ENCODE data around the gene LIMS2.

The LIMS2 gene

GRCh38 chr2:127589358-127589757, 86.0 kb downstream of the LIMS2 start:
- H3K4me1 ChIP-seq (ENCODE audit: insufficient read depth, low read length, poor library complexity, severe bottlenecking) = peaks cover 7% of the 10 kb centered on the region
- TF ChIP-seq CTCF (conservative IDR thresholded peaks at IDR 0.05; ENCODE audit: low read length) (no peak), EZH2phosphoT487 (IDR thresholded peaks at IDR 0.05; ENCODE audit: borderline replicate concordance) (no peak)

More at GRCh38 chr2:127589358-127589757, 86.0 kb downstream of the LIMS2 start:
- no peaks in the 10 kb centered on the region for H3F3A ChIP-seq (ENCODE audit: low read depth)
- H2AFZ ChIP-seq (ENCODE audit: low read length) = no peak overlapping the region
- H3K4me2 ChIP-seq (ENCODE audit: low read depth, low read length, poor library complexity, severe bottlenecking) = no peak overlapping the region
- H3K27me3 ChIP-seq (ENCODE audit: insufficient read depth, low read length, poor library complexity, severe bottlenecking) = no peaks in the 10 kb centered on the region
- H4K20me1 ChIP-seq (ENCODE audit: insufficient read depth, low read length, poor library complexity, severe bottlenecking) = no peaks in the 10 kb centered on the region
- H3K36me3 ChIP-seq (ENCODE audit: insufficient read depth, low read length) = no peaks in the 10 kb centered on the region
- no peaks in the 10 kb centered on the region for H3K9me3 ChIP-seq (ENCODE audit: insufficient read depth, low read depth, low read length)
- H3K9ac ChIP-seq (ENCODE audit: low read depth, low read length, poor library complexity, severe bottlenecking) = no peak overlapping the region
- no peak overlapping the region for H3K4me3 ChIP-seq (ENCODE audit: low read length, poor library complexity, severe bottlenecking)
- H3K9me2 ChIP-seq (replicated peaks; ENCODE audit: low read depth, low read length) = no peaks in the 10 kb centered on the region
- H3K79me2 ChIP-seq (ENCODE audit: insufficient read depth, low read length) = no peaks in the 10 kb centered on the region

All from Loucy (cell line).